Caco-2 (cell line): ENCODE data around the gene GAPDHS. TPM values are rescaled to one million over a fixed set of nuclear protein-coding genes. Genes with fewer than 3 reads are reported as not detected.

Experiments
- BruUV-seq: library from RNA; stranded (reverse); fragments of 400-500 nt; replicated peaks from 2 replicates; lab custom pipeline; 2021; lab: Mats Ljungman, UMichigan
- CTCF ChIA-PET: fragments of 300-600 bp; sonication (Branson Sonifier 250); formaldehyde crosslinking; loops from one replicate; lab custom pipeline; 2022; ENCODE audit warnings: antibody characterized with exemption; lab: Charles Lee
- POLR2A ChIA-PET: fragments of 300-600 bp; sonication (Branson Sonifier 250); formaldehyde crosslinking; loops from one replicate; lab custom pipeline; 2022; ENCODE audit warnings: antibody characterized with exemption; lab: Charles Lee
- DNase-seq, 2 experiments: peaks; one replicate each; pipeline versions ENCODE4 v3.0.0 to v3.0.0-alpha.2; 2020 to 2022
- H3K27me3 ChIP-seq: replicated peaks from 2 replicates; pipeline ENCODE4 v1.6.0; 2011; ENCODE audit warnings: low read length; ENCODE audit not compliant: control insufficient read depth, insufficient read depth
- H3K36me3 ChIP-seq: 2 replicates; pipeline ENCODE4 v1.5.1; 2011; ENCODE audit warnings: low read length; ENCODE audit not compliant: control insufficient read depth, insufficient read depth
- H3K4me1 ChIP-seq: fragments of 250-450 bp; sonication (Bioruptor Pico); 2 replicates; pipeline ENCODE4 v1.5.1; 2020; ENCODE audit warnings: mild to moderate bottlenecking
- H3K4me3 ChIP-seq: 2 replicates; pipeline ENCODE4 v1.5.1; 2011; ENCODE audit warnings: low read depth, mild to moderate bottlenecking, control low read depth, low read length
- H3K9me3 ChIP-seq: fragments of 250-450 bp; sonication (Bioruptor Pico); 2 replicates; pipeline ENCODE4 v1.5.1; 2020; ENCODE audit warnings: mild to moderate bottlenecking, moderate library complexity
- H3K27ac Mint-ChIP-seq: one replicate; pipeline ENCODE4 v1.8.0; 2022; ENCODE audit warnings: mixed read lengths; ENCODE audit not compliant: unreplicated experiment
- H3K27me3 Mint-ChIP-seq: one replicate; pipeline ENCODE4 v1.8.0; 2022; ENCODE audit warnings: mixed read lengths; ENCODE audit not compliant: insufficient read depth, unreplicated experiment
- H3K36me3 Mint-ChIP-seq: one replicate; pipeline ENCODE4 v1.8.0; 2022; ENCODE audit warnings: mild to moderate bottlenecking, mixed read lengths; ENCODE audit not compliant: insufficient read depth, unreplicated experiment
- H3K4me1 Mint-ChIP-seq: one replicate; pipeline ENCODE4 v1.8.0; 2022; ENCODE audit warnings: low read depth, mixed read lengths; ENCODE audit not compliant: unreplicated experiment
- H3K4me3 Mint-ChIP-seq: one replicate; pipeline ENCODE4 v1.8.0; 2022; ENCODE audit warnings: mild to moderate bottlenecking, moderate library complexity, mixed read lengths; ENCODE audit not compliant: unreplicated experiment
- H3K9me3 Mint-ChIP-seq: one replicate; pipeline ENCODE4 v1.8.0; 2022; ENCODE audit warnings: mixed read lengths; ENCODE audit not compliant: unreplicated experiment
- intact Hi-C: fragments of 100-400 bp; cut with micrococcal nuclease; formaldehyde crosslinking; loops from one replicate; pipeline ENCODE4 v1.10.0; 2022; ENCODE audit not compliant: unreplicated experiment
- total RNA-seq: library from RNA; stranded (reverse); gene quantifications from 2 replicates; pipeline ENCODE4 v1.2.3, GENCODE V29; 2022
- TF ChIP-seq, protein P1 (sequence below), 2 experiments: fragments of 200-600 bp in 1 of 2; IDR thresholded peaks; 1 replicate in 1 of 2; 2 replicates in 1 of 2; pipeline versions ENCODE4 v1.5.1 to v1.8.0; 2011 to 2022; ENCODE audit warnings: antibody characterized with exemption in 1 of 2, control low read depth in 1 of 2, inconsistent platforms in 1 of 2, low read depth in 1 of 2, low read length in 1 of 2, mild to moderate bottlenecking in 1 of 2, moderate library complexity in 1 of 2; ENCODE audit not compliant: insufficient read depth in 1 of 2, severe bottlenecking in 1 of 2, unreplicated experiment in 1 of 2

GAPDHS gene
- total RNA-seq, 1 experiment from 2014 or later: not detected

DNA sequence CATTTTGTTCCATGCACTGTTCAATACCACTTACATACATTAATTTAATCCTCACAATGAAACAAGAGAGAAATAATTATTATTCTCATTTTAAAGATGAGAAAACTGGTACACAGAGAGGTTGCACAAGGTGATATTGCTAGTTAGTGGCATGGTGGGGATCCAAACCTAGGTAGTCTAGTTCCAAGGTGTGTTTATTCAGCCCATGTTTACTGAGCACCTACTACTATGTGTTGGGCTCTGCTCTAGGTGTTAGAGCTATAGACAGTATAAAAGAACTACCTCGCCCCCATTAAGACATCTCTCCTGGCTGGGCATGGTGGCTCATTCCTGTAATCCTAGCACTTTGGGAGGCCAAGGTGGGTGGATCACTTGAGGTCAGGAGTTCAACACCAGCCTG, 49.5 kb downstream of the GAPDHS start:
- ChIA-PET CTCF (interaction anchor here (0.7 kb wide), 1 partner anchor 165 kb away, joined by 5 read pairs; the partner anchor contains the start of gene LIN37), POLR2A (no interaction called here)
- intact Hi-C loops: no loop called here

DNA sequence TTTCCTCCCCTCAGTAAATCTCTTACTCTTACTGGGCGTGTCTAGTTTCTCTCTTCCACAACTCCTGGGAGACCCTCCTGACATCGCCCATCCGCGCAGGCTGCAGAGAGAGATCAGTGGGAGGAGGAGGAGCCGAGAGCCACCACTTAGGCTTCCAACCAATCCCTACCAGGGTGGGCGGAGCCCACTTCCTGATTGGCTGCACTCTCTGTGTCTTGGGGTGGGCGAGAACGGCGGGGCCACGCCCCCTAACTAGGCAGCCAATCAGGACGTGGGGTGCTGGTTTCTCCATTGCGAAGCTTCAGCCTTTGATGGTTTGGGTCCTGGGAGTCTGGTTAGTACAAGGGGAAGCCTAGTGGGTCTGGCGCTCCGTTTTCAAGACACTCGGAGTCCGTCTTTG, 52.6 kb downstream of the GAPDHS start, which contains the start of gene PMIS2:
PMIS2 (plus strand) TSS at position 326 of the 400 bp plus-strand sequence. CDS start 87 bp downstream, outside the sequence.
- Histone ChIP-seq H3K4me3 (no peak within 1 kb of the TSS), H3K27me3 (no peaks in the 10 kb centered on the region), H3K4me1 (no peaks in the 10 kb centered on the region), H3K36me3 (no peaks in the 10 kb centered on the region), H3K9me3 (peaks cover 3% of the 10 kb centered on the region; the same call in 1 of the 2 replicates)
- no peak for DNase-seq
- POLR2A ChIA-PET: interaction anchor here (0.5 kb wide), 1 partner anchor 9 kb away, joined by 3 read pairs; no protein-coding TSS in a partner anchor
- H3K4me3 Mint-ChIP-seq: no peak within 1 kb of the TSS
- H3K9me3 Mint-ChIP-seq: no peaks in the 10 kb centered on the region
- peaks cover 12% of the 10 kb centered on the region for H3K27me3 Mint-ChIP-seq
- H3K4me1 Mint-ChIP-seq: no peaks in the 10 kb centered on the region
- H3K27ac Mint-ChIP-seq: no peak within 1 kb of the TSS
- BruUV-seq: no TSS peak
- intact Hi-C loops: no loop called here
- TF ChIP-seq, protein P1, sequence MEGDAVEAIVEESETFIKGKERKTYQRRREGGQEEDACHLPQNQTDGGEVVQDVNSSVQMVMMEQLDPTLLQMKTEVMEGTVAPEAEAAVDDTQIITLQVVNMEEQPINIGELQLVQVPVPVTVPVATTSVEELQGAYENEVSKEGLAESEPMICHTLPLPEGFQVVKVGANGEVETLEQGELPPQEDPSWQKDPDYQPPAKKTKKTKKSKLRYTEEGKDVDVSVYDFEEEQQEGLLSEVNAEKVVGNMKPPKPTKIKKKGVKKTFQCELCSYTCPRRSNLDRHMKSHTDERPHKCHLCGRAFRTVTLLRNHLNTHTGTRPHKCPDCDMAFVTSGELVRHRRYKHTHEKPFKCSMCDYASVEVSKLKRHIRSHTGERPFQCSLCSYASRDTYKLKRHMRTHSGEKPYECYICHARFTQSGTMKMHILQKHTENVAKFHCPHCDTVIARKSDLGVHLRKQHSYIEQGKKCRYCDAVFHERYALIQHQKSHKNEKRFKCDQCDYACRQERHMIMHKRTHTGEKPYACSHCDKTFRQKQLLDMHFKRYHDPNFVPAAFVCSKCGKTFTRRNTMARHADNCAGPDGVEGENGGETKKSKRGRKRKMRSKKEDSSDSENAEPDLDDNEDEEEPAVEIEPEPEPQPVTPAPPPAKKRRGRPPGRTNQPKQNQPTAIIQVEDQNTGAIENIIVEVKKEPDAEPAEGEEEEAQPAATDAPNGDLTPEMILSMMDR (IDR thresholded peaks at IDR 0.05; ENCODE audit: insufficient read depth in 1 of 2, low read depth in 1 of 2, low read length in 1 of 2, severe bottlenecking in 1 of 2, unreplicated experiment in 1 of 2): no peak
- H3K36me3 Mint-ChIP-seq: no peaks in the 10 kb centered on the region
- CTCF ChIA-PET: no interaction called here

More for the DNA sequence above, 49.5 kb downstream of the GAPDHS start:
- no peaks in the 10 kb centered on the region for H3K9me3 Mint-ChIP-seq
- DNase-seq: no peak
- no peaks in the 10 kb centered on the region for H3K36me3 Mint-ChIP-seq
- TF ChIP-seq, protein P1 (IDR thresholded peaks at IDR 0.05; ENCODE audit: insufficient read depth in 1 of 2, low read depth in 1 of 2, low read length in 1 of 2, severe bottlenecking in 1 of 2, unreplicated experiment in 1 of 2): no peak
- Histone ChIP-seq H3K4me1 (no peaks in the 10 kb centered on the region), H3K36me3 (no peaks in the 10 kb centered on the region), H3K9me3 (peaks cover 11% of the 10 kb centered on the region), H3K27me3 (no peaks in the 10 kb centered on the region), H3K4me3 (no peak overlapping the region)
- BruUV-seq: no TSS peak
- H3K4me1 Mint-ChIP-seq: no peaks in the 10 kb centered on the region
- peaks cover 12% of the 10 kb centered on the region for H3K27me3 Mint-ChIP-seq
- H3K27ac Mint-ChIP-seq: no peak overlapping the region
- H3K4me3 Mint-ChIP-seq: no peak overlapping the region

DNA sequence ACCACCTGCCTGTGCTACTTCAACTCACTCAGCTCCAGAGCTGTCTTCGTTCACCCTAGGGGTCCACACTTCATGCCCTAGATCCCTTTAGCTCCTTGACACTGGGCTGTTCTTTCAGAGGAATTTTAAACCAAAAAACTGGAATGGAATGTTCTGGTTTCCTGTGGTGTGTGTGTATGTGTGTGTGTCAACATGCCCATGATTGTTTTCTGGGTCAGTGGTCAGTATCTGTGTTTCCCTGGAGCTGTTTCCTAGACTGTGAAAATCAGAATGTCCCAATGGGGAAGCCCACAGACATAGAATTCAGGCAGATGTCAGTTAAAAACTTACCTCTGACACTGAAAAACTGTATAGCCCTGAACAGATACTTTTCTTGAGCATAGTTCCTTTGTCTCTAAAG, 54.1 kb downstream of the GAPDHS start:
- no peaks in the 10 kb centered on the region for H3K9me3 Mint-ChIP-seq
- POLR2A ChIA-PET: no interaction called here
- peaks cover 12% of the 10 kb centered on the region for H3K27me3 Mint-ChIP-seq
- H3K27ac Mint-ChIP-seq: no peak overlapping the region
- no peak for DNase-seq
- BruUV-seq: no TSS peak
- Histone ChIP-seq H3K4me3 (no peak overlapping the region), H3K4me1 (no peaks in the 10 kb centered on the region), H3K27me3 (no peaks in the 10 kb centered on the region), H3K36me3 (no peaks in the 10 kb centered on the region), H3K9me3 (peaks cover 3% of the 10 kb centered on the region; the same call in 1 of the 2 replicates)
- H3K36me3 Mint-ChIP-seq: no peaks in the 10 kb centered on the region
- no peak overlapping the region for H3K4me3 Mint-ChIP-seq
- TF ChIP-seq, protein P1 (IDR thresholded peaks at IDR 0.05; ENCODE audit: insufficient read depth in 1 of 2, low read depth in 1 of 2, low read length in 1 of 2, severe bottlenecking in 1 of 2, unreplicated experiment in 1 of 2): no peak
- intact Hi-C loops: no loop called here
- H3K4me1 Mint-ChIP-seq: no peaks in the 10 kb centered on the region
- CTCF ChIA-PET: no interaction called here
